SK-N-SH (cell line): ENCODE results near the gene MALL. TPM values are rescaled to one million over a fixed set of nuclear protein-coding genes. Genes with fewer than 3 reads are reported as not detected.

Experiments used
- CTCF ChIA-PET: fragments of 300-600, 350-600 bp; formaldehyde crosslinking; extraction: SDS; loops from one replicate; lab custom pipeline; 2021; lab: Yijun Ruan, JAX
- POLR2A ChIA-PET: fragments of 350-600 bp; sonication (Branson Sonifier 250); formaldehyde crosslinking; extraction: SDS; loops from one replicate; lab custom pipeline; 2020; ENCODE audit warnings: antibody characterized with exemption, inconsistent platforms; lab: Yijun Ruan, JAX
- DNase-seq: peaks from one replicate; pipeline ENCODE4 v3.0.0; 2012
- H2AFZ ChIP-seq: fragments of 200-600 bp; sonication (generic); 2 replicates; pipeline ENCODE4 v1.8.1; 2016; ENCODE audit warnings: antibody characterized with exemption, mild to moderate bottlenecking, low read depth
- H3F3A ChIP-seq: fragments of 200-600 bp; sonication (generic); replicated peaks from 2 replicates; pipeline ENCODE3; 2016; ENCODE audit warnings: antibody characterized with exemption, mild to moderate bottlenecking; ENCODE audit not compliant: insufficient read depth
- H3K27ac ChIP-seq, 2 experiments: fragments of 200-500 bp in 1 of 2; fragments of 200-600 bp in 1 of 2; sonication (Bioruptor generic) in 1 of 2; sonication (generic), shearing (Covaris generic) in 1 of 2; 2 replicates each; pipeline versions ENCODE4 v1.5.1 to v1.6.1; 2014 to 2016; ENCODE audit warnings: low read depth in 2 of 2, inconsistent platforms in 1 of 2, low read length in 1 of 2, mild to moderate bottlenecking in 1 of 2, mixed read lengths in 1 of 2
- H3K27me3 ChIP-seq: fragments of 200-600 bp; sonication (generic), shearing (Covaris generic); 2 replicates; pipeline ENCODE4 v1.6.1; 2016; ENCODE audit warnings: mixed run types; ENCODE audit not compliant: insufficient read depth
- H3K36me3 ChIP-seq, 2 experiments: fragments of 200-500 bp in 1 of 2; fragments of 200-600 bp in 1 of 2; sonication (Bioruptor generic) in 1 of 2; sonication (generic) in 1 of 2; replicated peaks in 1 of 2; 2 replicates each; pipeline versions ENCODE3 to v1.5.1; 2014 to 2016; ENCODE audit warnings: low read length in 1 of 2, mild to moderate bottlenecking in 1 of 2; ENCODE audit not compliant: insufficient read depth in 2 of 2, control insufficient read depth in 1 of 2
- H3K4me1 ChIP-seq, 2 experiments: fragments of 200-500 bp in 1 of 2; fragments of 200-600 bp in 1 of 2; sonication (Bioruptor generic) in 1 of 2; sonication (generic), shearing (Covaris generic) in 1 of 2; 2 replicates each; pipeline versions ENCODE4 v1.5.1 to v1.6.1; 2014 to 2016; ENCODE audit warnings: low read depth in 1 of 2, low read length in 1 of 2, mixed run types in 1 of 2; ENCODE audit not compliant: insufficient read depth in 2 of 2, control insufficient read depth in 1 of 2
- H3K4me2 ChIP-seq: fragments of 200-600 bp; sonication (generic), shearing (Covaris generic); 2 replicates; pipeline ENCODE4 v1.6.1; 2017; ENCODE audit warnings: mixed run types
- H3K4me3 ChIP-seq, 2 experiments: fragments of 200-500 bp in 1 of 2; fragments of 200-600 bp in 1 of 2; sonication (Bioruptor generic) in 1 of 2; sonication (generic), shearing (Covaris generic) in 1 of 2; 2 replicates each; pipeline versions ENCODE4 v1.5.1 to v1.8.1; 2014 to 2016; ENCODE audit warnings: low read depth in 2 of 2, inconsistent platforms in 1 of 2, low read length in 1 of 2, mild to moderate bottlenecking in 1 of 2, mixed read lengths in 1 of 2, moderate library complexity in 1 of 2
- H3K79me2 ChIP-seq: fragments of 200-600 bp; sonication (generic); 2 replicates; pipeline ENCODE4 v1.8.1; 2017; ENCODE audit warnings: mild to moderate bottlenecking; ENCODE audit not compliant: insufficient read depth
- H3K9ac ChIP-seq: fragments of 200-600 bp; sonication (generic); 2 replicates; pipeline ENCODE4 v1.6.1; 2017; ENCODE audit warnings: mixed run types
- H3K9me2 ChIP-seq: fragments of 200-600 bp; sonication (generic); 2 replicates; pipeline ENCODE4 v1.6.1; 2017; ENCODE audit warnings: mixed run types
- H3K9me3 ChIP-seq: fragments of 200-600 bp; sonication (generic); 2 replicates; pipeline ENCODE4 v1.6.1; 2017; ENCODE audit warnings: mixed run types, mild to moderate bottlenecking, moderate library complexity
- H4K20me1 ChIP-seq: fragments of 200-600 bp; sonication (generic); 2 replicates; pipeline ENCODE4 v1.6.1; 2017; ENCODE audit warnings: mild to moderate bottlenecking, mixed run types; ENCODE audit not compliant: insufficient read depth
- CTCF ChIP-seq: fragments of 200-600 bp; sonication (generic); IDR thresholded peaks from 2 replicates; pipeline ENCODE4 v1.6.1; 2017; ENCODE audit warnings: antibody characterized with exemption, mild to moderate bottlenecking, moderate library complexity
- ELF1 ChIP-seq: IDR thresholded peaks from 2 replicates; pipeline ENCODE4 v1.4.0; 2012
- EP300 ChIP-seq, 2 experiments: IDR thresholded peaks; 2 replicates each; pipeline versions ENCODE4 v1.4.0 to v1.6.1; 2012; ENCODE audit warnings: borderline replicate concordance in 1 of 2, low read depth in 1 of 2, low read length in 1 of 2
- EZH2phosphoT487 ChIP-seq: fragments of 200-600 bp; sonication (generic); IDR thresholded peaks from 2 replicates; pipeline ENCODE4 v1.6.1; 2017; ENCODE audit warnings: low read depth, mixed run types, mild to moderate bottlenecking, antibody characterized with exemption, moderate library complexity, borderline replicate concordance
- MXI1 ChIP-seq: IDR thresholded peaks from 2 replicates; pipeline ENCODE4 v1.6.1; 2012; ENCODE audit warnings: mild to moderate bottlenecking, low read depth, low read length, improper control_type of control experiment
- REST ChIP-seq: IDR thresholded peaks from 2 replicates; pipeline ENCODE4 v1.6.1; 2012; ENCODE audit warnings: mild to moderate bottlenecking, low read depth, low read length, moderate library complexity
- RFX5 ChIP-seq: IDR thresholded peaks from 2 replicates; pipeline ENCODE4 v1.6.1; 2012; ENCODE audit warnings: mild to moderate bottlenecking, improper control_type of control experiment, low read length
- SIN3A ChIP-seq: IDR thresholded peaks from 2 replicates; pipeline ENCODE4 v1.6.1; 2012; ENCODE audit warnings: low read depth, mild to moderate bottlenecking, low read length, moderate library complexity, borderline replicate concordance
- WGBS: methylation state at CpG from one replicate; pipeline ENCODE4 v1.1.6; 2017; ENCODE audit warnings: low lambda C conversion rate; 5-methylcytosine and 5-hydroxymethylcytosine counted together
- polyA plus RNA-seq, 3 experiments: library from polyadenylated mRNA; depleted of rRNA; stranded (reverse); fragments of >200 nt; gene quantifications; 2 replicates each; pipeline ENCODE4 v1.2.3, GENCODE V29; 2012
- TF ChIP-seq, protein P1 (sequence below): IDR thresholded peaks from 2 replicates; pipeline ENCODE4 v1.4.0; 2012; ENCODE audit warnings: low read depth, borderline replicate concordance
- TF ChIP-seq, protein P2 (sequence below): IDR thresholded peaks from 2 replicates; pipeline ENCODE4 v1.4.0; 2012; ENCODE audit warnings: low read depth, borderline replicate concordance

Gene MALL
- polyA plus RNA-seq, 1 of the 3 experiments (the other 2 are of a cell fraction): 5.2 TPM

DNA sequence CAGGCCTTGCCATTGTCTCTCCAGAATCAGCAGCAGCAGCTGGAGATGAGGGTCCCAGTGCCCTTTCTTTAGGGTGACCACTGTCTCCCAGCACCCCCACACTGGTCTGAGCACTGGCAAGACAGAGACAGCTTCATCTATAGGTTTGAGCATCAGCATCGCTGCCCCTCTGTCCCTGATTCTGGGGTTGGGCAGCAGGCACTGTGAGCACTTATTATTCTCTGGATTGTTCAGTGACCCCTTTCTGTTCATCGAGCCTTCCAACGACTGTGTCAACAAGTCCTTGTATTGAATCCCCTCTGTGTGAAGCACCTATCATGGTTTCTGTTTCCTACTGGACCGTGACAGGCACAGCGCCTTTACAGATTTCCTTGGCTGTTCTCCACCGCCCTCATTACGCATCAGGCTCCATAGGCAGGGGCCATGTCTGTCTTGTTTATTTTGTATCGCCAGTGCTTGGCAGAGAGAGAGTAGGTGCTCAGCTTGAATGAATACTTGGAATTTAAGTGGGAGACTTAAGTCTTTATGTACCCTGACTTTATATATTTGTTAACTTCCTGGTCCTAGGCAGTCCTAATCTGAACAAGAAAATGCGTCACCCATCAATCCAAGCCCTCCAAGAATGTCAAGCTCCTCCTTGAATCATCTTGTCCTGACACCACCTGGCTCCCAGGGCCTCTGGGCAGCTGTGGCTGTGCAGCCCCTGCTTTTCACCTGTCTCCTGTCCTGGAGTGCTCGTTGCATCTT, 11.4 kb downstream of the MALL start:
- WGBS: 88% methylated on average over 10 of the region's 10 CpGs
- DNase-seq: no peak
- Histone ChIP-seq H3K9me3 (no peaks in the 10 kb centered on the region), H3K4me3 (no peak overlapping the region), H3K9me2 (no peaks in the 10 kb centered on the region), H3K27me3 (no peaks in the 10 kb centered on the region), H3K4me2 (no peak overlapping the region), H3K9ac (no peak overlapping the region), H2AFZ (no peak overlapping the region), H3K36me3 (no peaks in the 10 kb centered on the region), H3K4me1 (peaks cover 17 to 44% of the 10 kb centered on the region in 2 experiments; a peak in 3 of 4 replicates), H3K27ac (peak overlapping the region in 1 of 2 experiments; percentile 100; a peak in 2 of 4 replicates), H3K79me2 (peaks cover 5% of the 10 kb centered on the region), H4K20me1 (no peaks in the 10 kb centered on the region), H3F3A (peaks cover 53% of the 10 kb centered on the region)
- POLR2A ChIA-PET: no interaction called here
- TF ChIP-seq EZH2phosphoT487: no peak
- no peak for TF ChIP-seq ELF1
- TF ChIP-seq RFX5: no peak
- TF ChIP-seq REST: no peak
- no peak for TF ChIP-seq EP300 (IDR thresholded peaks at IDR 0.05; ENCODE audit: borderline replicate concordance in 1 of 2, low read depth in 1 of 2, low read length in 1 of 2)
- TF ChIP-seq CTCF: no peak
- TF ChIP-seq, protein P1, sequence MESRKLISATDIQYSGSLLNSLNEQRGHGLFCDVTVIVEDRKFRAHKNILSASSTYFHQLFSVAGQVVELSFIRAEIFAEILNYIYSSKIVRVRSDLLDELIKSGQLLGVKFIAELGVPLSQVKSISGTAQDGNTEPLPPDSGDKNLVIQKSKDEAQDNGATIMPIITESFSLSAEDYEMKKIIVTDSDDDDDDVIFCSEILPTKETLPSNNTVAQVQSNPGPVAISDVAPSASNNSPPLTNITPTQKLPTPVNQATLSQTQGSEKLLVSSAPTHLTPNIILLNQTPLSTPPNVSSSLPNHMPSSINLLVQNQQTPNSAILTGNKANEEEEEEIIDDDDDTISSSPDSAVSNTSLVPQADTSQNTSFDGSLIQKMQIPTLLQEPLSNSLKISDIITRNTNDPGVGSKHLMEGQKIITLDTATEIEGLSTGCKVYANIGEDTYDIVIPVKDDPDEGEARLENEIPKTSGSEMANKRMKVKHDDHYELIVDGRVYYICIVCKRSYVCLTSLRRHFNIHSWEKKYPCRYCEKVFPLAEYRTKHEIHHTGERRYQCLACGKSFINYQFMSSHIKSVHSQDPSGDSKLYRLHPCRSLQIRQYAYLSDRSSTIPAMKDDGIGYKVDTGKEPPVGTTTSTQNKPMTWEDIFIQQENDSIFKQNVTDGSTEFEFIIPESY: no peak
- TF ChIP-seq, protein P2, sequence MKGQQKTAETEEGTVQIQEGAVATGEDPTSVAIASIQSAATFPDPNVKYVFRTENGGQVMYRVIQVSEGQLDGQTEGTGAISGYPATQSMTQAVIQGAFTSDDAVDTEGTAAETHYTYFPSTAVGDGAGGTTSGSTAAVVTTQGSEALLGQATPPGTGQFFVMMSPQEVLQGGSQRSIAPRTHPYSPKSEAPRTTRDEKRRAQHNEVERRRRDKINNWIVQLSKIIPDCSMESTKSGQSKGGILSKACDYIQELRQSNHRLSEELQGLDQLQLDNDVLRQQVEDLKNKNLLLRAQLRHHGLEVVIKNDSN: no peak
- TF ChIP-seq MXI1: no peak
- TF ChIP-seq SIN3A: no peak
- CTCF ChIA-PET: no interaction called here
